ENCODE measurements around the gene NAXE. TPM values are rescaled to one million over a fixed set of nuclear protein-coding genes. Genes with fewer than 3 reads are reported as not detected.

NAXE gene
- total and polyA plus RNA-seq, 2 of the 13 experiments (the other 11 are each of a cell fraction or from before 2014, with no cell fraction given) = 39.4 to 59.4 TPM

DNA sequence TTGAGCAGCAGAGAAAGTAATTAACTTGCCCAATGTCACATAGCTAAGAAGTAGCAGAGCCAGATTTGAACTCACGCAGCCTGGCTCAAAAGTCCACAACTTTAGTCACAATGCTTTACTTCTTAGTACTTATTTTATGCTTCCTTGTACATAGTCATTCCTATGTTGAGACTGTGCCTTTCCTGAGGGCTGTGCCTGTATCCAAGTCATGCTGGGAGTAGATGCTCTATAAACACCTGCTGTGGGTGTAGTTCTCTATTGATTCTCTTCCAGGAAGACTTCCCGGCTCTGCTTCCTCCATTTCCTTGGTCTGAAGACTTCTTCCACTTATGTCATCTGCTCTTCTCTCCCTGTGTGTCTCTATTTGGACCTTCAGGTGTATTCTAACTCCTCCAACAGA lies 35.9 kb upstream of the NAXE start:
- Histone ChIP-seq H3K36me3 (replicated peaks in 1 of 2; ENCODE audit: control insufficient read depth in 1 of 2, insufficient read depth in 2 of 2, low read length in 2 of 2) (peaks cover 12 to 40% of the 10 kb centered on the region in 2 experiments; a peak in 4 of 5 replicates), H3K4me1 (ENCODE audit: insufficient read depth, low read length) (peaks cover 15% of the 10 kb centered on the region), H3K79me2 (ENCODE audit: insufficient read depth, low read length) (no peaks in the 10 kb centered on the region), H3K27ac (ENCODE audit: extremely low read length, insufficient read depth, low read length) (no peak overlapping the region), H3K4me3 (replicated peaks in 1 of 3; ENCODE audit: insufficient read depth in 1 of 3, low read depth in 2 of 3, low read length in 3 of 3) (no peak overlapping the region), H4K20me1 (ENCODE audit: insufficient read depth, low read length) (no peaks in the 10 kb centered on the region), H2AFZ (ENCODE audit: low read length) (no peak overlapping the region), H3K4me2 (ENCODE audit: low read depth, low read length) (no peak overlapping the region), H3K9me3 (ENCODE audit: low read length) (no peaks in the 10 kb centered on the region), H3K9ac (ENCODE audit: insufficient read depth, low read depth, low read length) (no peak overlapping the region), H3K27me3 (ENCODE audit: control insufficient read depth in 1 of 2, insufficient read depth in 2 of 2, low read length in 2 of 2) (no peaks in the 10 kb centered on the region)
- POLR2A ChIA-PET = interaction anchor here (0.6 kb wide), 1 partner anchor 58 kb away, joined by 3 read pairs; no protein-coding TSS in a partner anchor
- WGBS (ENCODE audit: low lambda C conversion rate) = 90% methylated on average over 2 of the region's 2 CpGs
- in situ Hi-C loops (cut with HindIII; ENCODE audit: extremely low pct_ligation_motif_present, low pct_unique_long_range_greater_than_20kb) (no loop called here), intact Hi-C loops (cut with micrococcal nuclease; ENCODE audit: unreplicated experiment) (no loop called here)
- no peak for ATAC-seq
- TF ChIP-seq ZBTB7A (CRISPR knock-in tag; IDR thresholded peaks at IDR 0.05) = no peak
- no peak for TF ChIP-seq TOPORS (CRISPR knock-in tag; IDR thresholded peaks at IDR 0.05)
- TF ChIP-seq NONO (IDR thresholded peaks at IDR 0.05) = no peak
- no peak for TF ChIP-seq NONO (CRISPR knock-in tag; conservative IDR thresholded peaks at IDR 0.05)
- no peak for TF ChIP-seq ZSCAN31 (CRISPR knock-in tag; IDR thresholded peaks at IDR 0.05; ENCODE audit: low read depth)
- no peak for TF ChIP-seq ZBTB33 (CRISPR knock-in tag; IDR thresholded peaks at IDR 0.05)
- no peak for TF ChIP-seq NPAS2 (CRISPR knock-in tag; IDR thresholded peaks at IDR 0.05; ENCODE audit: borderline replicate concordance)
- TF ChIP-seq ZMYM4 (CRISPR knock-in tag; IDR thresholded peaks at IDR 0.05) = no peak
- TF ChIP-seq ZNF652 (CRISPR knock-in tag; IDR thresholded peaks at IDR 0.05; ENCODE audit: borderline replicate concordance, low read depth) = no peak
- TF ChIP-seq, protein P1, sequence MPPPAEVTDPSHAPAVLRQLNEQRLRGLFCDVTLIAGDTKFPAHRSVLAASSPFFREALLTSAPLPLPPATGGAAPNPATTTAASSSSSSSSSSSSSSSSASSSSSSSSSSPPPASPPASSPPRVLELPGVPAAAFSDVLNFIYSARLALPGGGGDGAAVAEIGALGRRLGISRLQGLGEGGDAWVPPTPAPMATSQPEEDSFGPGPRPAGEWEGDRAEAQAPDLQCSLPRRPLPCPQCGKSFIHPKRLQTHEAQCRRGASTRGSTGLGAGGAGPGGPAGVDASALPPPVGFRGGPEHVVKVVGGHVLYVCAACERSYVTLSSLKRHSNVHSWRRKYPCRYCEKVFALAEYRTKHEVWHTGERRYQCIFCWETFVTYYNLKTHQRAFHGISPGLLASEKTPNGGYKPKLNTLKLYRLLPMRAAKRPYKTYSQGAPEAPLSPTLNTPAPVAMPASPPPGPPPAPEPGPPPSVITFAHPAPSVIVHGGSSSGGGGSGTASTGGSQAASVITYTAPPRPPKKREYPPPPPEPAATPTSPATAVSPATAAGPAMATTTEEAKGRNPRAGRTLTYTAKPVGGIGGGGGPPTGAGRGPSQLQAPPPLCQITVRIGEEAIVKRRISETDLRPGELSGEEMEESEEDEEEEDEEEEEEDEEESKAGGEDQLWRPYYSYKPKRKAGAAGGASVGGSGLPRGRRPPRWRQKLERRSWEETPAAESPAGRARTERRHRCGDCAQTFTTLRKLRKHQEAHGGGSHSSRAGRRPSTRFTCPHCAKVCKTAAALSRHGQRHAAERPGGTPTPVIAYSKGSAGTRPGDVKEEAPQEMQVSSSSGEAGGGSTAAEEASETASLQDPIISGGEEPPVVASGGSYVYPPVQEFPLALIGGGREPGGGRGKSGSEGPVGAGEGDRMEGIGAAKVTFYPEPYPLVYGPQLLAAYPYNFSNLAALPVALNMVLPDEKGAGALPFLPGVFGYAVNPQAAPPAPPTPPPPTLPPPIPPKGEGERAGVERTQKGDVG (CRISPR knock-in tag; IDR thresholded peaks at IDR 0.05; ENCODE audit: borderline replicate concordance) = no peak
- no peak for TF ChIP-seq RFX3 (CRISPR knock-in tag; IDR thresholded peaks at IDR 0.05)
- no TSS peak for BruUV-seq (replicated peaks)
- no peak for FAIRE-seq
- CTCF ChIA-PET (ENCODE audit: low intra/inter-chr PET ratio, low total read pairs) = no interaction called here
- no peak for DNase-seq (ENCODE audit: low spot score)

All from HepG2 (cell line).